ENCODE measurements around the gene NR2F6.
"Not testable (repeated sequence)": the region's sequence is repeated elsewhere in the genome, so short reads cannot be mapped to it uniquely, and the experiment has no call there.

The NR2F6 gene

GRCh38 chr19:17210296-17210695 is 35.4 kb downstream of the NR2F6 start:
- DNase-seq (ENCODE audit: low spot score): no peak

- peak; percentile 75 for DNase-seq (ENCODE audit: low spot score)
Measured at GRCh38 chr19:17209126-17210036, 36.3 kb downstream of the NR2F6 start.

GRCh38 chr19:17206736-17207581 is 38.8 kb downstream of the NR2F6 start:
- DNase-seq (ENCODE audit: low spot score): no peak

DNA sequence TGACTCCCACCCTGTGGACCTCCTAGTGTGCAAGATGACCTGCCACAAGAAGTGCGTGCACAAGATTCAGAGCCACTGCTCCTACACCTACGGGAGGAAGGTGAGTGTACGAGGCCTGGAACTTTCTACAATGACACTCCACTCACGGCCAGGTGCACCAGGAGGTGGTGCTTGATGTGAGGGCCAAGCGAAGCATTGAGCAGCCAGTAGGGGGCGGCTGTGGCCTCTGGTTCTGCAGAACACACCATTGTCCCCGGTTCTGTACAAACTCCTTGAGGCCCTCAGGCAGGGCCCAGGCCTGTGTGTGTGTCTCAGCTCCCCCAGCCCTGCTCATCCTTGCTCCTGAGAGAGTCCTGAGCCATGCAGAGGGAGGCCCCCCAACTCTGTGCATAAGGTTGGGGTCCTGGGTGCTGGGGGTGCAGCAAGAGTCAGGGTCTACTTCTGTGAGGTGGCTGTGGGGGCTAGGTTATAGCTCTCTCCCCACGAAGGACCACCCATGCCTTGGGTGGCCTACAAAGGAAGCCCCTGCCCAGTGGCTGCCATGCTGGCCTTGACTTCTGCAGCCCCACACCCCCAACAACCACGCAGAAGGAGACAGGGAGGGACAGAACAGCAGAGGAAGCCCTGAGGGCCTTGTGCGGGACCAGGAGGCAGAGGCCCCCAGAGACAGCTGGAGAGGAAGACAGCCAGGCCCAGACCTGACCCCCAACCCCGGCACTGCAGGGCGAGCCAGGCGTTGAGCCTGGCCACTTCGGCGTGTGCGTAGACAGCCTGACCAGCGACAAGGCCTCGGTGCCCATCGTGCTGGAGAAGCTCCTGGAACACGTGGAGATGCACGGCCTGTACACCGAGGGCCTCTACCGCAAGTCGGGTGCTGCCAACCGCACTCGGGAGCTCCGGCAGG is 40.2 kb downstream of the NR2F6 start:
- DNase-seq (ENCODE audit: low spot score): peak; percentile 68

- DNase-seq (ENCODE audit: low spot score): no peak
Measured at GRCh38 chr19:17202713-17203112, 43.0 kb downstream of the NR2F6 start.

DNA sequence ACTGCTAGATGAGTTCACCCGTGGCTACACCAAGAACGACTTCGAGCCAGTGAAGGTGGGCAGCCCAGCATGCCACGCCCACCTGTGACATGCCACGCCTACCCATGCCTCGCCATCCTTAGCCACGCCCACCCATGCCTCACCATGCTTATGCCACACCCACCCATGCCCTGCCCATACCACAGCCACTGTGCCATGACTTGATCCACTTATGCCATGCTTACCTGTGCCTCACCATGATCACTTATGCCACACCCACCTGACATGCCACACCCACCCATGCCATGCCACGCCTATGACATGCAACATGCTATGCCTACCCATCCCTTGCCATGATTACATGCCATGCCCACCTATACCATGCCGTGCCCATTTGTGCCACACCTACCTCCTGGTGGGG is 43.5 kb downstream of the NR2F6 start:
- DNase-seq (ENCODE audit: low spot score): no peak

DNA sequence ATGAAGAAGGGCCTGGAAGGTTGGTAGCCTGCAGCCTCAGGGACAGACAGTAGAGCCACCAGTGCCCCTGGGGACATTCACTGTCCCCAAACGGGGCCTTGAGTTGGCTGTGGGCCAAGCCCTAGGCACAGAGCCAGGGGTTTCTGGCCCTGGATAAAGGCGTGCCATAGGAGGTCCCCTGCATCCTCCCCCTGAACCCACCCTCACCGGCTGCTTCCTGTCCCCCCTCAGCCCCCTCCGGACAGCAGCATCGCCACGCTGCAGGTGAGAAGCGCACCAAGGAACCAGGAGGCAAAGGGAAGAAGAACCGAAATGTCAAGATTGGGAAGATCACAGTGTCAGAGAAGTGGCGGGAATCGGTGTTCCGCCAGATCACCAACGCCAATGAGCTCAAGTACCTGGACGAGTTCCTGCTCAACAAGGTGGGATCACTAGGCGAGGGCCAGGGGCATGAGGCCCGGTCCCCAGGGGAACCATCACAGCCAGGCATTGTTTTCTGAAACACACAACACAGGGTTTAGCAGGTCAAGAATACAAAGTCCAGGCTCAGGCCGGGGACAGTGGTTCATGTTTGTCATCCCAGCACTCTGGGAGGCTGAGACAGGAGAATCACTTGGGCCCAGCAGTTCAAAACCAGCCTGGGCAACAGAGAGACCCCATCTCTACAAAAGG is 45.2 kb downstream of the NR2F6 start:
- no peak for DNase-seq (ENCODE audit: low spot score)

- DNase-seq (ENCODE audit: low spot score): no peak
Measured at GRCh38 chr19:17197666-17198065, 48.1 kb downstream of the NR2F6 start.

- no peak for DNase-seq (ENCODE audit: low spot score)
Measured at GRCh38 chr19:17196610-17197009, 49.1 kb downstream of the NR2F6 start.

- DNase-seq (ENCODE audit: low spot score): no peak
Measured at GRCh38 chr19:17195106-17195505, 50.6 kb downstream of the NR2F6 start.

DNA sequence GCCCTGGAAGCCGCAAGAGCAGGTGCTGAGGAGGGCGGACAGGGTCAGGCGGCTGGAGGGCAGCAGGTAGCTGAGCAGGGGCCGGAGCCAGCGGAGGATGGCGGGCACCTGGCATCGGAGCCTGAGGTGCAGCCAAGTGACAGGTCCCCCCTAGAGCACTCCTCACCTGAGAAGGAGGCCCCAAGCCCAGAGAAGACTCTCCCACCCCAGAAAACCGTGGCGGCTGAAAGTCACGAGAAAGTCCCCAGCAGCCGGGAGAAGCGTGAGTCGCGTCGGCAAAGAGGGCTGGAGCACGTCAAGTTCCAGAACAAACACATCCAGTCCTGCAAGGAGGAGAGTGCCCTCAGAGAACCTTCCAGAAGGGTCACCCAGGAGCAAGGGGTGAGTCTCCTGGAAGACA is 51.1 kb downstream of the NR2F6 start:
- DNase-seq (ENCODE audit: low spot score): no peak

DNA sequence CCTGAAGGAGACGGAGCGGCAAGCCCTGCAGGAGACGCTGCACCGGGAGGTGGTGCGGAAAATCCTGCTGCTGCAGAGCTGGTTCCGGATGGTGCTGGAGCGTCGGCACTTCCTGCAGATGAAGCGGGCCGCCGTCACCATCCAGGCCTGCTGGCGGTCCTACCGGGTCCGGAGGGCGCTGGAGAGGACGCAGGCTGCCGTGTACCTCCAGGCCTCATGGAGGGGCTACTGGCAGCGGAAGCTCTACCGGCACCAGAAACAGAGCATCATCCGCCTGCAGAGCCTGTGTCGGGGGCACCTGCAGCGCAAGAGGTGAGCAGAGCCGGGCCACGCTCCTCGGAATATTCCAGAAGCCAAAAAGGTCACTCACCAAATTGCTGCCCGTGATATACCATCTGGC is 53.0 kb downstream of the NR2F6 start:
- DNase-seq (ENCODE audit: low spot score): no peak

- DNase-seq (ENCODE audit: low spot score): not testable (repeated sequence)
Measured at GRCh38 chr19:17191736-17192135, 54.0 kb downstream of the NR2F6 start.

- no peak for DNase-seq (ENCODE audit: low spot score)
Measured at GRCh38 chr19:17185590-17185989, 60.1 kb downstream of the NR2F6 start.

- DNase-seq (ENCODE audit: low spot score): no peak
Measured at GRCh38 chr19:17184371-17184841, 61.3 kb downstream of the NR2F6 start.

DNA sequence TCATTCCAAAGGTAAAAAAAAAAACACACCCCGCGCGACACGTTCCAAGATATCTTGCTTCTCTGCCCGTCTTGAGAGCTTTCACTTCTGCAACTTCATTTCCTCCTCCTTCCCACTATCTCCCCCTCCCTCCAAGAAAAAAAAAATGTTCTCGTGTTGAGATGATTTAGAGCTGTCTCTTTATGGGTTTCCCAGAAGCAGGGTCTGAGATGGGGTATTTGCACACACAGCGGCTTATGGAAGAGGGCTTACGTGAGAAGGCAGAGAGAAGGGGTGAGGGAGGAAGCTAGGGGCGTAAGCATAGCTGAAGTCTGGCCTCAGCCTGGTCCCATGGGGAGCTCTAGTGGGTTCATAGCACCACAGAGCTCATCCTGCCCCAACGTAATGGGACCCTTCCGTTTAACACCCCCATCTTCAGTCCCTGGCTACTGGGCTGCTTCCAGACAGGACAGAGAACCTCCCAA is 61.8 kb downstream of the NR2F6 start:
- no peak for DNase-seq (ENCODE audit: low spot score)

- DNase-seq (ENCODE audit: low spot score): no peak
Measured at GRCh38 chr19:17183271-17183761, 62.4 kb downstream of the NR2F6 start.

All from cerebellar cortex (tissue), 1 donor.